ENCODE results near the gene RFTN1.

RFTN1 gene

DNA sequence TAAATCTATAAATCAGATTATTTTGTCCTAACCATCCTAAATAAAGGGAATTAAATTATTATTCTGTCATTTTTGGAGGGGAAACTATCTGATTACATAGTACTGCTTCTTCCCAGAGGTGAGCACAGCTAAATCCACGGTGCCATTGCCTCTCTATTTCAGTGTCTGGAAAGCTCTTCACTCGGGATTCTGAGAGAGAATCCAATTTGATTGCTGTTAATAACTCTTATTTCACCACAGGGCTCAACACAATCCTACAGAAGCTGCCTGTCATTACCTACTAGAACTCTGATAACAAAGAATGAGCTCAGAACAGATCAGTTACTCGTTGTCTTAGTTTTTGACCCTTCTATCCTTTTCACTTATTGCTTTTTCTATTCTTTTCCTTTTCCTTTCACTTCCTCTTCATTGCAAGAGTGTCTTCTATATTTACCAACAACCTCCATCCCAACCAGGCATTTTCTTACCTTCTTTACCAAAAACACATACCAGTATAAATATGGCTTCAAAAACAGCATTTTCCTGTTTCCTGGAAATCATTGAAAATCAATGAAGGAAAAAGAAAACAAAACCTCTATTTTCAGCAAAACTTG is 218.1 kb downstream of the RFTN1 start:
- no peak for DNase-seq

DNA sequence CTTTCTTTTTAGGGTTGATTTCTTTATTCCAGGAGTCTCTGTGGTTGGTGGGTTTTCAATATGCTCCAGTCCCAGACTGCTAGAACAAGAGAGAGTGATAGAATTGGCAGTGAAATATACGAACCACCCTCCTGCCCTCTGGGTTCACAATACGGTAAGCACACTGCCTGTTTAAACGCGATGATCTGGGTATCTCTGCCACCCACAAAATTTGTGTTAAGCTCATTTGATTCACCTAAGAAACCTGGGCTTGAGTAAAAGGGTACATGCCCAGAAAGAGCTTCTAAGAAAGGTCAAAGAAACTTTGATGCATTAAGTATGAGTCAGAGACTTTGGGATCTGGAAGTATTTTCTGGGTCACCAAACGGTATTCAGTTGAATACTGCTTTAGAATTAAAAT is 218.7 kb downstream of the RFTN1 start:
- no peak for DNase-seq

DNA sequence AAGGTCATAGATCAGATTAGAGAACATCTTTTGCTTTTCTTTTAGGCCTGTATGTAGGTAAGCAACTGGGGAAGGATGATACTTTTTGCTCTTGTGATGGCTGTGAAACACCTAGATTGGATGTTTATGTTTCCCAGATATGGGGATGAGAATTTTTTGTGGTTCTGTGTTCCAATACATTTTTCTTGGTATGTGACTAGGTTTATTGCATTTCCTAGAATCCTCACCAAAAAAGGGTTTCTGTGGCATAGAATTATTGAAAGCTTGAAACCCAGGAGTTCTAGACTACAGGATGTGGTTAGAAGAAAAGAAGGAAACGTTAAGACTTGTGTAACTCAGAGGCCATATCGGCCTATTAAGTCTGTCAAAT is 222.7 kb downstream of the RFTN1 start:
- DNase-seq = no peak

DNA sequence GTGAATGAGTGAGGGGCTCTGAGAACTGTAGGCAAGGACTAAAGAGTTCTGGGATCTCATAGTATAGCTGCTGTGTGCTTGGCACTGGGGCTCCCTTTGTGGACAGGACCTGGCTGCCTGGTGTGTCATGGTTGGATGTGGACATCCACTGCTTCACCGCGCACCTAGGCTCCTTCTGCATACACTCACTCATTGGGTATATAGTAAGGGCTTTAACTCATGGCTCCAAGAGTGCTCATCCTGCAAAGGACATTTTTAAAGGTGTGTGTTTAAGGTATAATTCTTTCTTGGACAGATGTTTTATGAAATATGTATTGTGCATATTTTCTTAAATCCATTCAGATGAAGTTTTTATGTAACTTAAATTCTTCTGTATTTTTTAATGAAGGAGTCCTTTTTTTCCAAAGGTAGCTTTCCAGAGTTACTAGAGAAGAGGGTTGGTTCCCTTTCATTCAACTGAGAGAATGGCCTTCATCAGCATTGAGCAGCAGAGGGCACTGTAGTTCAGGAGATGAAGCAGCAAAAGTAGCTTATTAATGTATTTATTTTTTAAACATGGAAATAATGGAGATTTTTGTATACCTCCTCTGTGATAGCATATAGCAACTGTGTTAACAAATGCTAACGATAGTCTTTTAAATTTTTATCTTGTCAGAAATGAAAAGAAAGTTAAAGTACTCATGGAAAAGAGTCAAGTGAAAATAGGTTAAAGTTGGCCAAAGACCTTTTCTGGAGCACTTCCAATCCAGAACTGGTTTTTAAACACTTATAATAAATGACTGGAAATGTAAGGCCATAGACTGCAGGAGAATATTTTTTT is 223.3 kb downstream of the RFTN1 start:
- DNase-seq = no peak

DNA sequence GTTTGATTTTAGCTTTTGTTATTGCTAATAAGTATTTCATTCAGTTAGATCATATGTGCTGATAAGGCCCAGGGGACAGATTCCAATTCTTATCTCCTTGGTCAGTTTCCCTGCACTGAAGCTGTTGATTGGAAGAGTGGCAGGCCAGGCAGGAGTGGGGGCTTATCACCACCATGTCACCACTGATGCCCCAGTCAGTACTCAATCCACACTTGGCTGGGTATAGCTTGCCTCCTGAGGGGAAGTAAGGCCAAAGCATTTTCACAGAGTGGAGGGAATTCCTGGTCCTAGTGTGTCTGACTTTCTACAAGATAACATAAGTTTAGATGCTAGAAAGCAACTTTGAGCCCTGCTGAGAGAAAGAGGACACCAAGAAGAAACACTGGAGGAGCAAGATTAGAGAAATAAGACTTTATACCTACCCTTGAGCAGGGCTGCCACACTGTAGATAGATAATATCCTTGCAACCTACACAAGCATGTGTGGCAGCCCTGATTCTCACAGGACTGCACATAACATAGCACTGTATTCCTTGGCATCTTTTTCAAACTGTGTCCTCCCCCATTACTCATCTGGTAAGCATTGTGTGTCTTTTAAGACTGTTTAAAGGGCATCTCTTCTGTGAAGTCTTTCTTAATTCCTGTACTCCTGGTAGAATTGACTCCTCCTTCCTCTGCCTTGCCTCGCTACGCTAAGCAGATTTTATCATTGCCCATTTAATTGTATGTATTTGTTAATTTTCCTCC is 224.2 kb downstream of the RFTN1 start:
- DNase-seq = no peak

DNA sequence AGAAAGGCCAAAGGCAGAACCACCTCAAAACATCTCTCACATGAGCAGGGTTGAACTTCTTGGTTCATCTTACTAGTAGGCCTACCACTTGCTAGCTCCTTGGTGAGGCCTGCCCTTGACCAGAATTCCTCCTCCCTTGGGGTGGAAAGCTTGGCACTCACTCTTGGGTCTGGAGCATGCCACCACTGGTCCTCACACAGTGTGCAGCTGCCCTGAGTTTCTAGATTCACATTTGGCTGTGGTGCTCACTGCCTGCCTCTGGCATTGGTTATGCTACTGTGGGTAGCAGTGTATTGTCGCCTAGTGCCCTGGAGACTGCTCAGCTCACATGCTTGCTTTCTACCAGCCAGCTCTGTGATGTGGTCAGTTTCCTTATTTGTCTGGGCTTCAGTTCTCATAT is 224.8 kb downstream of the RFTN1 start:
- DNase-seq = no peak

DNA sequence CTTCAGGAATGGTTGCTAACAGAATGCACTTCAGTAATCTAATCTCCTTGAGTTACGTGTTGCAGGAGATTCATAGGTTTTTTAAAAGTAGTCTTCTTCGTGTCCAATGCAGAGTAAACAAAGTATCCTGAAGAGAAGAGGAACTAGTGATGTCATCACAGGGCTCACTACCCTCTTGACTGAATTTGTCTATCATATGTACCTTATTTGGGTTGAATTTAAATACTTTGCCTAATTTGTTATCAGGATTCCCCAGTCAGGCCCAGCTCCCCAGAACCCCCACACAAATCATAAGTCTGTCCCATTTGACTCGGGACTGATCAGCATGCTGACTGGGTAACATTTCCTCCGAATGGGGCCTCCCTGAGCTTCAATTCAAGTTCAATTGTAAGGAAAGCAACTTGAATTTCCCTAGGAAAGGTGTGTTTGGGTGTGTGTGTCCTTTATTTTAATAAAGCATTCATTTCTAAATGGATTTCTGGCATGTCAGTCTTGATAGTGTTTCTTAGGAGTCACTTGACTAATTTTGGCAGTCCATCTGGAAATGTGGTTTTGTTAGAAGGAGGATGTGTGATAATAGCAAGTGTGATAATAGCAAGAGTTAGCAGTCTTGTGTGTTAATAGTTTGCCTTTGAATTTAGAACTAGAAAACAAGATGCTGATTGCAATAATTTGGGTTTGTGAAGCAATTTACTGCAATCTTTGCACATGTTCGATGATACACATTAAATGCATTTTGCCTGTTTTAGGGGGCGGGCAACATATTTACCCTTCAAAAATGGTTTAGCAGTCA is 226.6 kb downstream of the RFTN1 start:
- DNase-seq = no peak

DNA sequence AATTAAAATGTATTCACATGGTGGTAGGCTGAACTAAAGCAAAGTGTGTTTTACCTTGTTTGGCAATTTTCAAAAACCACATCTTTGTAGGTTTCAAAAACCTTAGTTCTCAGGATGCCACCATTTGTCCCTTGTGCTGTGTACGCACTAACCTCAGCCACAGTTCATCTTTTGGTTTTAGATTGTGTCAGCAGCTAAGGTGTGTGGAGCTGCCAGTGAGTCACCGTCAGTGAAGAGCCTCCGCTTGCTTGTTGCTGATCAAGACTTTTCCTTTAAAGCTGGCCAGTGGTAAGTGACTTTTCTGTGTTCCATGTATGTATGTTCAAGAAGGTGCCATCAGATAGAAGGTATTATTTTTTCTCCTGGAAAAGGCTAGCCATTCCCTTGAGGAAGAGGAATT is 227.3 kb downstream of the RFTN1 start:
- peak; percentile 63 for DNase-seq

DNA sequence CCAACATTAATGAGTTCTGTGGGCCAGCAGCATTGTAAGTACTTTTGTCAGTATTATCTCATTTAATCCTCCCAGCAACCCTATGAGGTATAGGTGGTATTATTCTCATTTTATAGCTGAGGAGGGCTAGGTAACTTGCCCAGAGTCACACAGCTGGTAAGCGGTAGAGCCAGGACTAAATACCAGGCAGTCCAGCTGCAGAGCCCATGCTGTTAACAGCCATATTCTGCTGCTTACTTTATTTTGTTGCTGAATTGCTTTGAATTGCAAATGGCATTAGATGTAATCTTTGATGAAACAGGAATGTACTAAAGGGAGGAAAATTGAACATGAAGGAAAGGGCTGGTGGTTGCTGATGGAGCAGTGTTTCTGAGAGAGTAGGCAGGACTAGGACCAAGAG is 228.9 kb downstream of the RFTN1 start:
- DNase-seq = no peak

DNA sequence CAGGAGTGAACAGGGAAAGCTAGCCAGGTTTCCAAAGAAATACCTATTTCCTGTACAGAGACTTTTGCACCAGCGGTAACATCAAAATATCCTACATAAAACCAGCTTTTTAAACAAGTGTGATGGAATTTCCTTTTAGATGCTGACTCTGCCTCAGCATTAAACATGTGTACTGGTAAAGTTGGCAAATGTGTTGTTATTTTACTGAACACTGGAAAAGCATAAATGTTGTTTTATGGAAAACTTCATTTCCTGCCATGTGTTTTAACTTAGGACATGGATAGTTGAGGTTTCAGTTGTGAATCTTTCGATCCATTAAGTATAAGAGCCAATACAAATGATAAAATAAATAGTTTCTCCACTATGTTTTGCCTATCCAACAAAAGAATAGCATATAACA is 232.8 kb downstream of the RFTN1 start:
- no peak for DNase-seq

DNA sequence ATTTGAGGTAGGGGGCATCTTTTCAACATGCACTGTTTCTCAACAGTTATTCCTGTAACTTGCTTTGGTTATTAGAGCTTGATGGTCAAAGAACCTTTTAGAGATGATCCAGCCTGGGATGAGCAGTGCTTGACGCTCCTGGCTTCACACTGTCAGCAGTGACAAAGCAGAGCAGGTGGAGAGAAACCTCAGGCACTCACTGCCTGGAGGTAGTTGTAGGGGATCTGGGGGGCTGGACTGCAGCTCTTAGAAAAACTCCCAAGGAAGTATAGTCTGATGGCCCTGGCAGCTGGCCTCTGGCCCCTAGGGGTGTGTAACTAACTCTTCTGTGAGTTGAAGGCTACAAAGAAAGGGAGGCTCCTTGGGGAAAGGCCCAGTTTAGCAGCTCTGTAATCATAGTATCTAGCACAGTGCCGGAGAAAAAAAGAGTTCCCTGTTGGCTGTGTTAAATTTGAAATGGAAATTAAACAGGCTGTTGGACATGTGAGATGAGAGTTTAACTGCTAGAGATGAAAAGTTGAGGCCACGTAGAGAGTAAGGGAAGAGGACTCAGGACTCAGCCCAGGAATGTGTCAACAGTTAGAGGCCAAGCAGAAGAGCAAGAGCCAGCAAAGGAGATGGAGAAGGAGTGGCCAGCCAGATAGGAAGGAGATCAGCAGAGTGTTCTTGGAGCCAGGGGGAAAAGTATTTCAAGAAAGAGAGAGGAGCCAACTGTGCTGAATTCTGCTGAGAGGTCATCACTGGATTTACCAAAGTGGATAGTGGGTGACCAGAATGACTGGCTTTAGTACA is 234.3 kb downstream of the RFTN1 start:
- no peak for DNase-seq

DNA sequence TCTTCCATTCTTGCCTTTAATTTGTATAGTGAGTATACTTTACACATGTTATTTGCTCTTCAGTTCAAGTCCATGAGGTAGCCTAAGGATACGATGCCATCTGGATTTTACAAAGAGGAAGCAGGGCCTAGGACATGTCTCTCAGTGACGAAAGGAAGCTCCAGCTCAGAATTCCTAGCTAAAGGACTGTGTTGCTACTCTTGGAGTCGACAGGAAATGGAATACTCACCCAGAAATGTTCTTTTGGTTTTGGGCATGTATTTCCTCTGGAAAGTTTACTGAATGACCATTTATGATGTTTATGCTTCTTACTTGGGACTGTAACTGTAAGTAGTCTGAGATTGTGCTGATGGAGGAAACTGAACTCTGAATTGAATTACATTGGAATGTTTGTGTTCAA is 236.0 kb downstream of the RFTN1 start:
- DNase-seq = no peak

DNA sequence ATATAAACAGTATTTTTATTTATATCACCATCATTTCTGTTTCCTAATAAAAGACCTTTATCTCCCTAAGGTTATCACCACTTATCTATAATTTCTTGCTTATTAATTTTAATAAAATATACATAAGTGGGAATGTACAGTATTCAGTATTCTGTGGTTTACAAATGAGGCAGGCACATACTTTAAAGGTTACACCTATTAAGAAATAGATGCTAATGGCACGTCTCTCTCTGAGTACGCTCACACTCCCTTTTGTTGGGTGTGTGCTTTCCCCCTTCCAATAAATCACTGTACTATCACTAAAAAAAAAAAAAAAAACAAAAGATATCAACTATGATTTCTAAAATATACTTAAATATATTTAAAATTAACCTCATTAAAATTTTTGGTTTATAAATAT is 239.6 kb downstream of the RFTN1 start:
- no peak for DNase-seq

DNA sequence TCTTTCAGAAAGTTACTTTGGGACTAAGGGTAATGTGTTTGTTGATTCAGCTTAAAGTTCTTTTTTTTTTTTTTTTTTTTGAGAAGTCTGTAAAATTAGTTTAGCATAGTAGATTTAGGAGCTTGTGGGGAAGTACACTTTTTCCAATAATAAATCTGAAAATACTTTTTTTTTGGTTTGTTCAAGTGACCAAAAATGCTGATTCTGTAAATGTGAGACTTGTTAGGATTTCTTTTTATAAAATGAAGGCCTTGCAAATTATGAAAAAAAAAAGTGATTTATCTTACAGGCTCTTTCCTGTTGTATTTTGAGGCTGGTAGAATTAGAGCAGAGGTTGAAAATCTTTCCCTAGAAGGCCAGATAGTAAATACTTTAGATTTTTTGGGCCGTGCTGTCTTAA is 240.9 kb downstream of the RFTN1 start:
- DNase-seq = no peak

DNA sequence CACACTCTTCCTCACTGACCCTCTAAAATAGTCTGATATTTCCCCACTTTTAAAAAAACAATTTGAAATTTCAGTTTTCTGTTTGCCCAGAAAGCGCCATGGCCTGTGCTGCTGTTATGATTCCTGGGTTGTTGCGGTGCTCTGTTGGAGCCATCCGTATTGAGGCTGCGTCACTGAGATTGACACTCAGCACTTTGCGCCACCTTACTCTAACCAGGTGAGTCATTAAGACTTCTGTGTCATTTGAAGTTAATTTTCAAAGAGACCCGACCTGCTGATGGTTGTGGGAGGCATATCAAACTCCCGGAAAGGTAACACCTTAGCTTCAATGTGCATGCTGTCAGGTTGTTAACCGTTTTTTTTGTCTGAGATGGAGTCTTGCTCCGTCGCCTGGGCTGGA is 242.6 kb downstream of the RFTN1 start:
- no peak for DNase-seq

DNA sequence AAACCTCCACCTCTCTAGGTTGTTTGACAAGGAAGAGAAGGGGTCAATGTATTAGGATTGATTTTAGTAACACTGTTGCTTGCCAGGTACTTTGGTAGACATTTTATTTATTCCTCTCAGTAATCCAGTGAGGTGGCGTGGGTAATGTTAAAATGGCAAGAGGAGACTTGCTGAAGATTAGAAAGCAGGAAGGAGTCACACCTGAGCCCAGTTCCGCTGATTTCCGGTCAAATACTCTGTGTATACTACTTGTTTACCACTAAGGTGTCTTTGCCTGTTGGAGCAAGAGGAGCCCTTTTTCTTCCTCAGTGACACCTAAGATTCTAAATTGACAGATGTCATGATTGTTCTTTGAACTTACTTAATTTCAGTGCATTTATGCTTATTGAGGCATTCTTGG is 246.8 kb downstream of the RFTN1 start:
- DNase-seq = no peak
